GM12878 (cell line): ENCODE results near the gene AKAP8. TPM values are rescaled to one million over a fixed set of nuclear protein-coding genes. Genes with fewer than 3 reads are reported as not detected.

Experiments
- ATAC-seq: fragments of 200-7000 bp; cut with Tn5 transposase; 3 replicates; pipeline ENCODE4 v1.9.1; 2020; ENCODE audit warnings: mild to moderate bottlenecking, moderate library complexity
- BruUV-seq: library from RNA; stranded (reverse); fragments of 400-500 nt; replicated peaks from 2 replicates; lab custom pipeline; 2021; lab: Mats Ljungman, UMichigan
- CTCF ChIA-PET: fragments of 300-600 bp; sonication (Branson Sonifier 250); formaldehyde crosslinking; extraction: SDS; loops from one replicate; lab custom pipeline; 2021; ENCODE audit warnings: inconsistent platforms; lab: Yijun Ruan, JAX
- POLR2A ChIA-PET: fragments of 350-600 bp; formaldehyde crosslinking; extraction: SDS; loops from one replicate; lab custom pipeline; 2021; ENCODE audit warnings: inconsistent platforms; lab: Charles Lee
- RAD21 ChIA-PET: fragments of 300-600 bp; sonication (Branson Sonifier 250); formaldehyde crosslinking; loops from one replicate; lab custom pipeline; 2023; ENCODE audit warnings: antibody characterized with exemption; ENCODE audit not compliant: unreplicated experiment; lab: Charles Lee
- SMC1A ChIA-PET: fragments of 300-600 bp; sonication (Branson Sonifier 250); formaldehyde crosslinking; loops from one replicate; lab custom pipeline; 2023; ENCODE audit not compliant: unreplicated experiment, uncharacterized antibody; lab: Charles Lee
- DNase-seq: peaks from one replicate; pipeline ENCODE4 v3.0.0-alpha.2; 2011; ENCODE audit warnings: low read depth, low spot score
- FAIRE-seq: peaks from 3 replicates; lab custom pipeline; 2011; peaks lifted over from hg19 to GRCh38; lab: Jason Lieb, UNC
- H2AFZ ChIP-seq: 2 replicates; pipeline ENCODE4 v1.6.0; 2011; ENCODE audit warnings: low read depth, low read length, control low read depth; ENCODE audit not compliant: control insufficient read depth
- H3K27ac ChIP-seq: 2 replicates; pipeline ENCODE4 v1.5.1; 2011; ENCODE audit warnings: control low read depth; ENCODE audit not compliant: control insufficient read depth, insufficient read depth
- H3K27me3 ChIP-seq, 2 experiments: replicated peaks in 1 of 2; 2 replicates each; pipeline versions ENCODE4 v1.6.0 to v1.6.1; 2011; ENCODE audit warnings: low read length in 1 of 2; ENCODE audit not compliant: control insufficient read depth in 2 of 2, insufficient read depth in 2 of 2
- H3K36me3 ChIP-seq, 2 experiments: 2 replicates each; pipeline ENCODE4 v1.5.1; 2011; ENCODE audit warnings: low read length in 1 of 2; ENCODE audit not compliant: control insufficient read depth in 2 of 2, insufficient read depth in 2 of 2
- H3K4me1 ChIP-seq: 2 replicates; pipeline ENCODE4 v1.6.1; 2011; ENCODE audit warnings: mild to moderate bottlenecking, low read length, moderate library complexity, mixed read lengths; ENCODE audit not compliant: control insufficient read depth, insufficient read depth
- H3K4me2 ChIP-seq: 2 replicates; pipeline ENCODE4 v1.6.0; 2011; ENCODE audit warnings: control low read depth; ENCODE audit not compliant: control insufficient read depth, insufficient read depth
- H3K4me3 ChIP-seq: fragments of 200-600 bp; sonication (generic); 2 replicates; pipeline ENCODE4 v1.5.1; 2016
- H3K79me2 ChIP-seq: 2 replicates; pipeline ENCODE4 v1.6.0; 2011; ENCODE audit warnings: low read length; ENCODE audit not compliant: control insufficient read depth, insufficient read depth
- H3K9ac ChIP-seq: 2 replicates; pipeline ENCODE4 v1.8.0; 2011; ENCODE audit warnings: low read length, control low read depth, mixed read lengths; ENCODE audit not compliant: control insufficient read depth, insufficient read depth
- H3K9me3 ChIP-seq: replicated peaks from 3 replicates; pipeline ENCODE4 v1.5.1; 2011; ENCODE audit warnings: mild to moderate bottlenecking, low read length; ENCODE audit not compliant: control insufficient read depth, insufficient read depth
- H4K20me1 ChIP-seq: 2 replicates; pipeline ENCODE4 v1.6.0; 2011; ENCODE audit not compliant: control insufficient read depth, insufficient read depth
- BACH1 ChIP-seq: fragments of 450-650 bp; IDR thresholded peaks from 2 replicates; pipeline ENCODE4 v1.6.1; 2017; ENCODE audit warnings: mild to moderate bottlenecking, borderline replicate concordance
- BRCA1 ChIP-seq: IDR thresholded peaks from 2 replicates; pipeline ENCODE4 v1.6.1; 2011; ENCODE audit warnings: low read depth, low read length, improper control_type of control experiment
- CREB1 ChIP-seq: IDR thresholded peaks from 2 replicates; pipeline ENCODE4 v1.6.1; 2012; ENCODE audit warnings: low read depth, mild to moderate bottlenecking, inconsistent platforms
- FOXK2 ChIP-seq: fragments of 450-650 bp; IDR thresholded peaks from 2 replicates; pipeline ENCODE4 v1.6.1; 2017; ENCODE audit warnings: mild to moderate bottlenecking, moderate library complexity
- GABPA ChIP-seq: IDR thresholded peaks from 2 replicates; pipeline ENCODE4 v1.6.1; 2014; ENCODE audit warnings: antibody characterized with exemption, low read depth, mild to moderate bottlenecking, inconsistent platforms
- HDAC6 ChIP-seq: fragments of 200-600 bp; sonication (generic); IDR thresholded peaks from one replicate; pipeline ENCODE4 v1.8.0; 2017; ENCODE audit warnings: antibody characterized with exemption; ENCODE audit not compliant: unreplicated experiment
- IKZF1 ChIP-seq: fragments of 450-650 bp; conservative IDR thresholded peaks from 2 replicates; pipeline ENCODE4 v1.6.1; 2017; ENCODE audit warnings: antibody characterized with exemption, mild to moderate bottlenecking
- LARP7 ChIP-seq: fragments of 450-650 bp; IDR thresholded peaks from 2 replicates; pipeline ENCODE4 v1.6.1; 2017; ENCODE audit warnings: mild to moderate bottlenecking
- MEF2A ChIP-seq: IDR thresholded peaks from 2 replicates; pipeline ENCODE4 v1.6.1; 2011; ENCODE audit warnings: low read depth, mild to moderate bottlenecking, low read length, moderate library complexity; ENCODE audit not compliant: insufficient read depth
- NFIC ChIP-seq: IDR thresholded peaks from 2 replicates; pipeline ENCODE4 v1.6.1; 2012; ENCODE audit warnings: low read depth, mild to moderate bottlenecking, inconsistent platforms, low read length, moderate library complexity
- PKNOX1 ChIP-seq: fragments of 450-650 bp; IDR thresholded peaks from 2 replicates; pipeline ENCODE4 v1.6.1; 2016; ENCODE audit warnings: mild to moderate bottlenecking
- RB1 ChIP-seq: fragments of 450-650 bp; formaldehyde crosslinking; IDR thresholded peaks from 2 replicates; pipeline ENCODE4 v1.6.1; 2017; ENCODE audit warnings: mild to moderate bottlenecking, borderline replicate concordance
- SIN3A ChIP-seq: IDR thresholded peaks from 2 replicates; pipeline ENCODE4 v1.6.1; 2012; ENCODE audit warnings: low read depth, low read length, improper control_type of control experiment
- ZNF207 ChIP-seq: fragments of 450-650 bp; IDR thresholded peaks from 2 replicates; pipeline ENCODE4 v1.6.1; 2014; ENCODE audit warnings: antibody characterized with exemption, mild to moderate bottlenecking, borderline replicate concordance
- WGBS: methylation state at CpG from one replicate; pipeline ENCODE4 v1.1.6; 2016; ENCODE audit warnings: low lambda C conversion rate; ENCODE audit not compliant: insufficient replicate concordance, insufficient coverage; ENCODE audit errors: missing lambda C conversion rate; 5-methylcytosine and 5-hydroxymethylcytosine counted together
- in situ Hi-C: fragments of 300-500 bp; cut with MboI; formaldehyde crosslinking; loops from 9 replicates; pipeline ENCODE4 v1.14.3; 2018; ENCODE audit warnings: mixed read lengths
- intact Hi-C: fragments of 100-400 bp; cut with micrococcal nuclease; formaldehyde crosslinking; loops from one replicate; pipeline ENCODE4 v1.14.2; 2022; ENCODE audit not compliant: unreplicated experiment
- polyA plus RNA-seq, 11 experiments: library from polyadenylated mRNA; depleted of rRNA in 4 of 11; unstranded in 6 of 11; stranded (reverse) in 5 of 11; fragments of >200 nt; fragmentation: Nextera tagmentation in 4 of 11; fragmentation: Illumina TruSeq in 1 of 11; extraction: Ambion mirVana in 4 of 11; extraction: Trizol in 1 of 11; gene quantifications; 1 replicate in 1 of 11; 2 replicates in 10 of 11; pipeline versions ENCODE4 v1.2.1 to v1.2.3, GENCODE V29; 2011 to 2016; ENCODE audit warnings: inconsistent platforms in 2 of 11, missing spikeins in 2 of 11, low read depth in 1 of 11
- total RNA-seq, 4 experiments: library from RNA; depleted of rRNA in 3 of 4; stranded (reverse); fragments of >200 nt in 3 of 4; fragmentation: Illumina TruSeq in 1 of 4; extraction: Trizol in 1 of 4; gene quantifications; 2 replicates each; pipeline versions ENCODE4 v1.2.1 to v1.2.3, GENCODE V29; 2013 to 2021

AKAP8 gene
- total and polyA plus RNA-seq, 10 of the 15 experiments (the other 5 are each of a cell fraction or from before 2014, with no cell fraction given), result 5.3 to 57.7 (median 20.6) TPM

GRCh38 chr19:15424692-15425272 is 45.2 kb upstream of the AKAP8 start:
- H3K36me3 ChIP-seq, result peaks cover 14 to 46% of the 10 kb centered on the region in 2 experiments
- CTCF ChIA-PET, result no interaction called here

GRCh38 chr19:15424121-15424520 is 44.5 kb upstream of the AKAP8 start:
- Histone ChIP-seq H4K20me1 (no peaks in the 10 kb centered on the region), H3K9ac (no peak overlapping the region), H3K79me2 (no peaks in the 10 kb centered on the region), H2AFZ (no peak overlapping the region), H3K4me2 (no peak overlapping the region), H3K27ac (no peak overlapping the region), H3K27me3 (no peaks in the 10 kb centered on the region), H3K4me3 (no peak overlapping the region), H3K4me1 (no peaks in the 10 kb centered on the region), H3K36me3 (peaks cover 14 to 45% of the 10 kb centered on the region in 2 experiments), H3K9me3 (no peaks in the 10 kb centered on the region; the same call in 2 of the 3 replicates)
- DNase-seq, result no peak
- FAIRE-seq, result no peak
- ChIA-PET CTCF (no interaction called here), SMC1A (no interaction called here), POLR2A (no interaction called here), RAD21 (no interaction called here)
- no TSS peak for BruUV-seq
- in situ Hi-C loops, result no loop called here
- no peak for ATAC-seq
- no peak for TF ChIP-seq BRCA1
- TF ChIP-seq PKNOX1, result no peak
- TF ChIP-seq ZNF207, result no peak
- TF ChIP-seq NFIC, result no peak
- no peak for TF ChIP-seq BACH1
- no peak for TF ChIP-seq FOXK2
- no peak for TF ChIP-seq IKZF1
- no peak for TF ChIP-seq CREB1
- WGBS, result over 99% methylated on average over 13 of the region's 13 CpGs
- intact Hi-C loops, result no loop called here

More at GRCh38 chr19:15424692-15425272, 45.2 kb upstream of the AKAP8 start:
- no peak for ATAC-seq
- FAIRE-seq, result no peak
- Histone ChIP-seq H4K20me1 (no peaks in the 10 kb centered on the region), H3K4me3 (no peak overlapping the region), H3K27ac (no peak overlapping the region), H3K4me2 (no peak overlapping the region), H3K4me1 (no peaks in the 10 kb centered on the region), H3K9ac (no peak overlapping the region), H2AFZ (no peak overlapping the region), H3K79me2 (peaks cover 4% of the 10 kb centered on the region), H3K9me3 (no peaks in the 10 kb centered on the region; the same call in 2 of the 3 replicates), H3K27me3 (no peaks in the 10 kb centered on the region)
- POLR2A ChIA-PET, result no interaction called here
- in situ Hi-C loops, result loop anchor here (5.0 kb wide), 1 partner anchor 133 kb away; no protein-coding TSS in a partner anchor
- TF ChIP-seq MEF2A (no peak), GABPA (no peak), LARP7 (no peak), SIN3A (no peak), RB1 (no peak), HDAC6 (no peak)
- SMC1A ChIA-PET, result no interaction called here
- DNase-seq, result no peak
- no TSS peak for BruUV-seq
- 96% methylated on average over 29 of the region's 38 CpGs for WGBS
- RAD21 ChIA-PET, result no interaction called here
- intact Hi-C loops, result no loop called here
